Stimulated activated CD4-positive, alpha-beta T cell treated with anti-CD3 and anti-CD28 coated beads, Interleukin-4, amount 100 ng/mL, for 24 hours (primary cell): ENCODE results near the gene GLCE.
"Not testable (repeated sequence)": the region's sequence is repeated elsewhere in the genome, so short reads cannot be mapped to it uniquely, and the experiment has no call there.

Source experiments
- DNase-seq: peaks from one replicate; pipeline ENCODE4 v3.0.0-alpha.2; 2020

The GLCE gene

GRCh38 chr15:69138963-69139362 lies 21.5 kb upstream of the GLCE start:
- DNase-seq = no peak

GRCh38 chr15:69140306-69140705 lies 20.1 kb upstream of the GLCE start:
- DNase-seq = no peak

GRCh38 chr15:69141286-69141701 lies 19.1 kb upstream of the GLCE start:
- DNase-seq = no peak

GRCh38 chr15:69141833-69142232 lies 18.6 kb upstream of the GLCE start:
- no peak for DNase-seq

- DNase-seq = no peak
Observed at GRCh38 chr15:69143756-69144436, 16.5 kb upstream of the GLCE start.

GRCh38 chr15:69144530-69144929 lies 15.9 kb upstream of the GLCE start:
- DNase-seq = no peak

GRCh38 chr15:69145149-69145693 lies 15.2 kb upstream of the GLCE start:
- no peak for DNase-seq

GRCh38 chr15:69145694-69146492 lies 14.5 kb upstream of the GLCE start:
- DNase-seq = no peak

GRCh38 chr15:69146724-69147435 lies 13.6 kb upstream of the GLCE start:
- DNase-seq = no peak

GRCh38 chr15:69148465-69148864 lies 12.0 kb upstream of the GLCE start:
- no peak for DNase-seq

GRCh38 chr15:69149163-69149562 lies 11.3 kb upstream of the GLCE start:
- DNase-seq = no peak

- DNase-seq = no peak
Observed at GRCh38 chr15:69149803-69150202, 10.6 kb upstream of the GLCE start.

- no peak for DNase-seq
Observed at GRCh38 chr15:69150336-69150735, 10.1 kb upstream of the GLCE start.

- no peak for DNase-seq
Observed at GRCh38 chr15:69150841-69151240, 9.6 kb upstream of the GLCE start.

GRCh38 chr15:69153046-69153445 lies 7.4 kb upstream of the GLCE start:
- no peak for DNase-seq

GRCh38 chr15:69153587-69153986 lies 6.8 kb upstream of the GLCE start:
- not testable (repeated sequence) for DNase-seq

- no peak for DNase-seq
Observed at GRCh38 chr15:69154078-69154477, 6.4 kb upstream of the GLCE start.

GRCh38 chr15:69154684-69155083 lies 5.8 kb upstream of the GLCE start:
- DNase-seq = no peak

- no peak for DNase-seq
Observed at GRCh38 chr15:69156736-69157381, 3.6 kb upstream of the GLCE start.

- DNase-seq = no peak
Observed at GRCh38 chr15:69158201-69158842, 2.1 kb upstream of the GLCE start.

GRCh38 chr15:69158843-69159240 lies 1.6 kb upstream of the GLCE start:
- no peak for DNase-seq

- DNase-seq = no peak
Observed at GRCh38 chr15:69159805-69160140, 662 bp upstream of the GLCE start.
